Ishikawa (cell line): ENCODE data around the gene RGS7.

Experiments used
- CEBPB ChIP-seq: IDR thresholded peaks from 2 replicates; pipeline ENCODE4 v1.6.1; 2012
- EGR1 ChIP-seq: IDR thresholded peaks from 2 replicates; pipeline ENCODE4 v1.6.1; 2012
- EP300 ChIP-seq: IDR thresholded peaks from 2 replicates; pipeline ENCODE4 v1.6.1; 2012; ENCODE audit warnings: borderline replicate concordance
- FOXM1 ChIP-seq: IDR thresholded peaks from 2 replicates; pipeline ENCODE4 v1.6.1; 2012; ENCODE audit warnings: low read depth, borderline replicate concordance
- MAX ChIP-seq: IDR thresholded peaks from 2 replicates; pipeline ENCODE4 v1.6.1; 2012
- NFIC ChIP-seq: IDR thresholded peaks from 2 replicates; pipeline ENCODE4 v1.6.1; 2012
- REST ChIP-seq: IDR thresholded peaks from 2 replicates; pipeline ENCODE4 v1.6.1; 2012; ENCODE audit warnings: low read depth, mild to moderate bottlenecking
- TCF12 ChIP-seq: IDR thresholded peaks from 2 replicates; pipeline ENCODE4 v1.6.1; 2012; ENCODE audit warnings: low read depth
- TEAD4 ChIP-seq: IDR thresholded peaks from 2 replicates; pipeline ENCODE4 v1.6.1; 2012
- ZBTB7A ChIP-seq: IDR thresholded peaks from 2 replicates; pipeline ENCODE4 v1.6.1; 2012; ENCODE audit warnings: low read depth

DNA sequence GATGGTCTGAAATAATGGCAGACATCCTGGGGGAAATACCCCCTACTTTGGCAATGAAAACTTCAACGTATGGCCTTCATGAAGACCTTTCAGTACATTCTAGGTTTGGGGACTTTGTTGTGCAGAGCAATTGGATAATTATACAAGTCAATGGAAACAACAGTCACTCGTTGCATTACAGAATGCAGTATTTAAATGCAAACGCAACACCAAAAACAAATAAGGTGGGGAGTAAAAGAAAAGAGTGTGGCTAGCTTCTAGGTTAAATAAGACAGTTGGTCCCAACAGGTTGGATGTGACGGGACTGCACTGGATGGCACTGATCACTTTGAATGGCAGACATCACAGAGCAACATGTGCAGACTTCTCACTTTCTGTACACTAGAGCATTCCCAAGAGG is 386.8 kb downstream of the RGS7 start:
- TF ChIP-seq TEAD4 (no peak), EP300 (no peak), CEBPB (no peak), REST (no peak), MAX (no peak), ZBTB7A (no peak), TCF12 (no peak), NFIC (no peak), FOXM1 (no peak), EGR1 (no peak)
